SK-N-SH (cell line): ENCODE results near the gene KCTD3. TPM values are rescaled to one million over a fixed set of nuclear protein-coding genes. Genes with fewer than 3 reads are reported as not detected.

Experiments used
- CTCF ChIA-PET: fragments of 300-600, 350-600 bp; formaldehyde crosslinking; extraction: SDS; loops from one replicate; lab custom pipeline; 2021; lab: Yijun Ruan, JAX
- POLR2A ChIA-PET: fragments of 350-600 bp; sonication (Branson Sonifier 250); formaldehyde crosslinking; extraction: SDS; loops from one replicate; lab custom pipeline; 2020; ENCODE audit warnings: antibody characterized with exemption, inconsistent platforms; lab: Yijun Ruan, JAX
- DNase-seq: peaks from one replicate; pipeline ENCODE4 v3.0.0; 2012
- H2AFZ ChIP-seq: fragments of 200-600 bp; sonication (generic); 2 replicates; pipeline ENCODE4 v1.8.1; 2016; ENCODE audit warnings: antibody characterized with exemption, mild to moderate bottlenecking, low read depth
- H3F3A ChIP-seq: fragments of 200-600 bp; sonication (generic); replicated peaks from 2 replicates; pipeline ENCODE3; 2016; ENCODE audit warnings: antibody characterized with exemption, mild to moderate bottlenecking; ENCODE audit not compliant: insufficient read depth
- H3K27ac ChIP-seq, 2 experiments: fragments of 200-500 bp in 1 of 2; fragments of 200-600 bp in 1 of 2; sonication (Bioruptor generic) in 1 of 2; sonication (generic), shearing (Covaris generic) in 1 of 2; 2 replicates each; pipeline versions ENCODE4 v1.5.1 to v1.6.1; 2014 to 2016; ENCODE audit warnings: low read depth in 2 of 2, inconsistent platforms in 1 of 2, low read length in 1 of 2, mild to moderate bottlenecking in 1 of 2, mixed read lengths in 1 of 2
- H3K27me3 ChIP-seq: fragments of 200-600 bp; sonication (generic), shearing (Covaris generic); 2 replicates; pipeline ENCODE4 v1.6.1; 2016; ENCODE audit warnings: mixed run types; ENCODE audit not compliant: insufficient read depth
- H3K36me3 ChIP-seq, 2 experiments: fragments of 200-500 bp in 1 of 2; fragments of 200-600 bp in 1 of 2; sonication (Bioruptor generic) in 1 of 2; sonication (generic) in 1 of 2; replicated peaks in 1 of 2; 2 replicates each; pipeline versions ENCODE3 to v1.5.1; 2014 to 2016; ENCODE audit warnings: low read length in 1 of 2, mild to moderate bottlenecking in 1 of 2; ENCODE audit not compliant: insufficient read depth in 2 of 2, control insufficient read depth in 1 of 2
- H3K4me1 ChIP-seq, 2 experiments: fragments of 200-500 bp in 1 of 2; fragments of 200-600 bp in 1 of 2; sonication (Bioruptor generic) in 1 of 2; sonication (generic), shearing (Covaris generic) in 1 of 2; 2 replicates each; pipeline versions ENCODE4 v1.5.1 to v1.6.1; 2014 to 2016; ENCODE audit warnings: low read depth in 1 of 2, low read length in 1 of 2, mixed run types in 1 of 2; ENCODE audit not compliant: insufficient read depth in 2 of 2, control insufficient read depth in 1 of 2
- H3K4me2 ChIP-seq: fragments of 200-600 bp; sonication (generic), shearing (Covaris generic); 2 replicates; pipeline ENCODE4 v1.6.1; 2017; ENCODE audit warnings: mixed run types
- H3K4me3 ChIP-seq, 2 experiments: fragments of 200-500 bp in 1 of 2; fragments of 200-600 bp in 1 of 2; sonication (Bioruptor generic) in 1 of 2; sonication (generic), shearing (Covaris generic) in 1 of 2; 2 replicates each; pipeline versions ENCODE4 v1.5.1 to v1.8.1; 2014 to 2016; ENCODE audit warnings: low read depth in 2 of 2, inconsistent platforms in 1 of 2, low read length in 1 of 2, mild to moderate bottlenecking in 1 of 2, mixed read lengths in 1 of 2, moderate library complexity in 1 of 2
- H3K79me2 ChIP-seq: fragments of 200-600 bp; sonication (generic); 2 replicates; pipeline ENCODE4 v1.8.1; 2017; ENCODE audit warnings: mild to moderate bottlenecking; ENCODE audit not compliant: insufficient read depth
- H3K9ac ChIP-seq: fragments of 200-600 bp; sonication (generic); 2 replicates; pipeline ENCODE4 v1.6.1; 2017; ENCODE audit warnings: mixed run types
- H3K9me2 ChIP-seq: fragments of 200-600 bp; sonication (generic); 2 replicates; pipeline ENCODE4 v1.6.1; 2017; ENCODE audit warnings: mixed run types
- H3K9me3 ChIP-seq: fragments of 200-600 bp; sonication (generic); 2 replicates; pipeline ENCODE4 v1.6.1; 2017; ENCODE audit warnings: mixed run types, mild to moderate bottlenecking, moderate library complexity
- H4K20me1 ChIP-seq: fragments of 200-600 bp; sonication (generic); 2 replicates; pipeline ENCODE4 v1.6.1; 2017; ENCODE audit warnings: mild to moderate bottlenecking, mixed run types; ENCODE audit not compliant: insufficient read depth
- CTCF ChIP-seq: fragments of 200-600 bp; sonication (generic); IDR thresholded peaks from 2 replicates; pipeline ENCODE4 v1.6.1; 2017; ENCODE audit warnings: antibody characterized with exemption, mild to moderate bottlenecking, moderate library complexity
- ELF1 ChIP-seq: IDR thresholded peaks from 2 replicates; pipeline ENCODE4 v1.4.0; 2012
- EP300 ChIP-seq, 2 experiments: IDR thresholded peaks; 2 replicates each; pipeline versions ENCODE4 v1.4.0 to v1.6.1; 2012; ENCODE audit warnings: borderline replicate concordance in 1 of 2, low read depth in 1 of 2, low read length in 1 of 2
- GATA2 ChIP-seq: sonication (generic); formaldehyde crosslinking; IDR thresholded peaks from 2 replicates; pipeline ENCODE4 v1.5.0; 2020; ENCODE audit warnings: mild to moderate bottlenecking, missing genetic modification reagents
- JUND ChIP-seq: IDR thresholded peaks from 2 replicates; pipeline ENCODE4 v1.4.0; 2012
- MAX ChIP-seq: IDR thresholded peaks from 2 replicates; pipeline ENCODE4 v1.4.0; 2012; ENCODE audit warnings: low read depth
- NFIC ChIP-seq: IDR thresholded peaks from 2 replicates; pipeline ENCODE4 v1.4.0; 2012; ENCODE audit warnings: borderline replicate concordance
- NRF1 ChIP-seq: IDR thresholded peaks from 2 replicates; pipeline ENCODE4 v1.6.1; 2012; ENCODE audit warnings: low read depth, mild to moderate bottlenecking, low read length
- PBX3 ChIP-seq: IDR thresholded peaks from 2 replicates; pipeline ENCODE4; 2012
- POLR2AphosphoS5 ChIP-seq: IDR thresholded peaks from 2 replicates; pipeline ENCODE4 v1.6.1; 2012; ENCODE audit warnings: low read depth, low read length
- RAD21 ChIP-seq: IDR thresholded peaks from 2 replicates; pipeline ENCODE4 v1.6.1; 2012; ENCODE audit warnings: mild to moderate bottlenecking, low read length
- RCOR1 ChIP-seq: fragments of 150-350 bp; IDR thresholded peaks from 2 replicates; pipeline ENCODE4 v1.6.1; 2017; ENCODE audit warnings: antibody characterized with exemption, low read length
- RXRA ChIP-seq: IDR thresholded peaks from 2 replicates; pipeline ENCODE4 v1.4.0; 2012; ENCODE audit warnings: low read depth, mild to moderate bottlenecking, borderline replicate concordance
- TAF1 ChIP-seq: IDR thresholded peaks from 2 replicates; pipeline ENCODE4 v1.6.1; 2012; ENCODE audit warnings: low read depth, mild to moderate bottlenecking, low read length, moderate library complexity, borderline replicate concordance
- TCF12 ChIP-seq: IDR thresholded peaks from 2 replicates; pipeline ENCODE4 v1.4.0; 2012
- TEAD4 ChIP-seq: IDR thresholded peaks from 2 replicates; pipeline ENCODE4 v1.4.0; 2012; ENCODE audit warnings: mild to moderate bottlenecking, borderline replicate concordance; ENCODE audit not compliant: insufficient read depth
- USF1 ChIP-seq: IDR thresholded peaks from 2 replicates; pipeline ENCODE4 v1.4.0; 2012; ENCODE audit warnings: low read depth, borderline replicate concordance
- YY1 ChIP-seq: IDR thresholded peaks from 2 replicates; pipeline ENCODE4 v1.4.0; 2012; ENCODE audit warnings: low read depth, mild to moderate bottlenecking
- WGBS: methylation state at CpG from one replicate; pipeline ENCODE4 v1.1.6; 2017; ENCODE audit warnings: low lambda C conversion rate; 5-methylcytosine and 5-hydroxymethylcytosine counted together
- polyA plus RNA-seq, 3 experiments: library from polyadenylated mRNA; depleted of rRNA; stranded (reverse); fragments of >200 nt; gene quantifications; 2 replicates each; pipeline ENCODE4 v1.2.3, GENCODE V29; 2012
- TF ChIP-seq, protein P1 (sequence below): IDR thresholded peaks from 2 replicates; pipeline ENCODE4 v1.6.1; 2012; ENCODE audit warnings: mild to moderate bottlenecking, low read depth, low read length, moderate library complexity

Gene KCTD3
- polyA plus RNA-seq, 1 of the 3 experiments (the other 2 are of a cell fraction), result 34.8 TPM

- H3K79me2 ChIP-seq, result no peaks in the 10 kb centered on the region
- H3K9me2 ChIP-seq, result no peaks in the 10 kb centered on the region; the same call in 1 of the 2 replicates
- no peak overlapping the region for H3K9ac ChIP-seq
- WGBS, result 36% methylated on average over 5 of the region's 5 CpGs
- H3K4me2 ChIP-seq, result no peak overlapping the region
- 0 out of 2 replicates have a peak, but pooled peaks cover 6% of the 10 kb centered on the region for H3K9me3 ChIP-seq
- TF ChIP-seq NFIC (peak; percentile 74), CTCF (no peak), TCF12 (peak; percentile 70), RXRA (0 out of 2 replicates have a peak, but pooled peaks have one; percentile 20), PBX3 (0 out of 2 replicates have a peak, but pooled peaks have one; percentile 15)
- no peaks in the 10 kb centered on the region for H3K36me3 ChIP-seq
- no peak overlapping the region for H3K4me3 ChIP-seq
- H3F3A ChIP-seq, result no peaks in the 10 kb centered on the region
- CTCF ChIA-PET, result interaction anchor here (1.1 to 2.9 kb wide), 3 partner anchors 10 to 13 kb away, joined by 3 to 16 read pairs (median 3); no protein-coding TSS in a partner anchor
- H2AFZ ChIP-seq, result no peak overlapping the region
- peak overlapping the region in 1 of 2 experiments; percentile 55; a peak in 1 of 4 replicates for H3K27ac ChIP-seq
- peaks cover 0 to 10% of the 10 kb centered on the region in 2 experiments; a peak in 2 of 4 replicates for H3K4me1 ChIP-seq
- POLR2A ChIA-PET, result no interaction called here
- no peaks in the 10 kb centered on the region for H3K27me3 ChIP-seq
- no peak for DNase-seq
- H4K20me1 ChIP-seq, result no peaks in the 10 kb centered on the region
Measured at GRCh38 chr1:215539803-215540570, 27.1 kb upstream of the KCTD3 start.

DNA sequence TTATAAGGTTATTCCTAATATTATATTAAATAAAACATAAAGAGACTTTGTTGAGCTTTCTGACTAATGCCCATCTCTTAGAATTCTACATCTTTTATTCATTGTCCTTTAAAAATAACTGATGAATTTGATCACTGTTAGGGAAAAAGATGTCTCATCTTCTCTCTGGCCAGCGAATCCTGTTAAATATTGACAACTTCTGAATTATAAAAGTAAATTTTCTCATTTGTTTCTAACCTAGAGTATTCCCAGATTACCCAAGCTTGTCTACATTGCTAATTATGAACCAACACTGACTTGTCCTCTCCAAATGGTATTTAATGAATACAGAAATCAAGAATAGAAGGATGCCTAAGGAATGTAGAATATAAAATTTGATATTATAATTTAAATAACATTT, 24.8 kb upstream of the KCTD3 start:
- Histone ChIP-seq H3K79me2 (no peaks in the 10 kb centered on the region), H4K20me1 (no peaks in the 10 kb centered on the region), H3K27ac (no peak overlapping the region), H3K4me1 (peaks cover 0 to 10% of the 10 kb centered on the region in 2 experiments; a peak in 2 of 4 replicates), H3K27me3 (no peaks in the 10 kb centered on the region), H3K9ac (no peak overlapping the region), H3K9me3 (0 out of 2 replicates have a peak, but pooled peaks cover 6% of the 10 kb centered on the region), H2AFZ (no peak overlapping the region), H3F3A (no peaks in the 10 kb centered on the region), H3K4me2 (no peak overlapping the region), H3K36me3 (no peaks in the 10 kb centered on the region), H3K9me2 (no peaks in the 10 kb centered on the region; the same call in 1 of the 2 replicates), H3K4me3 (no peak overlapping the region)
- ChIA-PET CTCF (interaction anchor here (2.9 kb wide), 1 partner anchor 15 kb away, joined by 16 read pairs; no protein-coding TSS in a partner anchor), POLR2A (no interaction called here)
- WGBS, result 7% methylated on average over 1 of the region's 1 CpG
- DNase-seq, result no peak
- TF ChIP-seq USF1 (no peak), MAX (no peak), TAF1 (no peak), JUND (no peak), POLR2AphosphoS5 (no peak), YY1 (no peak), EP300 (IDR thresholded peaks at IDR 0.05; ENCODE audit: borderline replicate concordance in 1 of 2, low read depth in 1 of 2, low read length in 1 of 2) (no peak), RAD21 (no peak), ELF1 (no peak), RCOR1 (no peak), GATA2 (CRISPR knock-in tag) (no peak), TEAD4 (no peak), NRF1 (no peak)
- TF ChIP-seq, protein P1, sequence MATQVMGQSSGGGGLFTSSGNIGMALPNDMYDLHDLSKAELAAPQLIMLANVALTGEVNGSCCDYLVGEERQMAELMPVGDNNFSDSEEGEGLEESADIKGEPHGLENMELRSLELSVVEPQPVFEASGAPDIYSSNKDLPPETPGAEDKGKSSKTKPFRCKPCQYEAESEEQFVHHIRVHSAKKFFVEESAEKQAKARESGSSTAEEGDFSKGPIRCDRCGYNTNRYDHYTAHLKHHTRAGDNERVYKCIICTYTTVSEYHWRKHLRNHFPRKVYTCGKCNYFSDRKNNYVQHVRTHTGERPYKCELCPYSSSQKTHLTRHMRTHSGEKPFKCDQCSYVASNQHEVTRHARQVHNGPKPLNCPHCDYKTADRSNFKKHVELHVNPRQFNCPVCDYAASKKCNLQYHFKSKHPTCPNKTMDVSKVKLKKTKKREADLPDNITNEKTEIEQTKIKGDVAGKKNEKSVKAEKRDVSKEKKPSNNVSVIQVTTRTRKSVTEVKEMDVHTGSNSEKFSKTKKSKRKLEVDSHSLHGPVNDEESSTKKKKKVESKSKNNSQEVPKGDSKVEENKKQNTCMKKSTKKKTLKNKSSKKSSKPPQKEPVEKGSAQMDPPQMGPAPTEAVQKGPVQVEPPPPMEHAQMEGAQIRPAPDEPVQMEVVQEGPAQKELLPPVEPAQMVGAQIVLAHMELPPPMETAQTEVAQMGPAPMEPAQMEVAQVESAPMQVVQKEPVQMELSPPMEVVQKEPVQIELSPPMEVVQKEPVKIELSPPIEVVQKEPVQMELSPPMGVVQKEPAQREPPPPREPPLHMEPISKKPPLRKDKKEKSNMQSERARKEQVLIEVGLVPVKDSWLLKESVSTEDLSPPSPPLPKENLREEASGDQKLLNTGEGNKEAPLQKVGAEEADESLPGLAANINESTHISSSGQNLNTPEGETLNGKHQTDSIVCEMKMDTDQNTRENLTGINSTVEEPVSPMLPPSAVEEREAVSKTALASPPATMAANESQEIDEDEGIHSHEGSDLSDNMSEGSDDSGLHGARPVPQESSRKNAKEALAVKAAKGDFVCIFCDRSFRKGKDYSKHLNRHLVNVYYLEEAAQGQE, result no peak
